ENCODE data around the gene MICU1.

DNA sequence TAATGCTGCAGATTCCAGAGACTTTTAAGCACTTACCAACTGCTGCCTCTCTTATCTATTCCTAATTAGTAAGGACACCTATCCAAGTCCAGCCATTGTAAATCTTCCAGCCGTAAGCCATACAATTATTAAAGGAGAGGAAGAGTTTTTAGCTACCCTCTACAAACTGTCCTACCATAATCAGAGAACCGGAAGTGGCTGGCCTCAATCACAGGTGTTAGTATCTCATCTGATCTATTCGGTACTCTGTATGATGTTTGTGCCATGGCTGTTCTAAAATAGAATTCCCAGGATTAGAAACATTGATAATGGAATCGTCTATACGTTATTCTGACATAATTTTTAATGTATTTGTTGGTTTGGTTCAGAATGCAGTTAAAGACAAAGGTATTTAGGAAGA is 102.8 kb downstream of the MICU1 start:
- TF ChIP-seq, protein P1, sequence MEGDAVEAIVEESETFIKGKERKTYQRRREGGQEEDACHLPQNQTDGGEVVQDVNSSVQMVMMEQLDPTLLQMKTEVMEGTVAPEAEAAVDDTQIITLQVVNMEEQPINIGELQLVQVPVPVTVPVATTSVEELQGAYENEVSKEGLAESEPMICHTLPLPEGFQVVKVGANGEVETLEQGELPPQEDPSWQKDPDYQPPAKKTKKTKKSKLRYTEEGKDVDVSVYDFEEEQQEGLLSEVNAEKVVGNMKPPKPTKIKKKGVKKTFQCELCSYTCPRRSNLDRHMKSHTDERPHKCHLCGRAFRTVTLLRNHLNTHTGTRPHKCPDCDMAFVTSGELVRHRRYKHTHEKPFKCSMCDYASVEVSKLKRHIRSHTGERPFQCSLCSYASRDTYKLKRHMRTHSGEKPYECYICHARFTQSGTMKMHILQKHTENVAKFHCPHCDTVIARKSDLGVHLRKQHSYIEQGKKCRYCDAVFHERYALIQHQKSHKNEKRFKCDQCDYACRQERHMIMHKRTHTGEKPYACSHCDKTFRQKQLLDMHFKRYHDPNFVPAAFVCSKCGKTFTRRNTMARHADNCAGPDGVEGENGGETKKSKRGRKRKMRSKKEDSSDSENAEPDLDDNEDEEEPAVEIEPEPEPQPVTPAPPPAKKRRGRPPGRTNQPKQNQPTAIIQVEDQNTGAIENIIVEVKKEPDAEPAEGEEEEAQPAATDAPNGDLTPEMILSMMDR (IDR thresholded peaks at IDR 0.05), result no peak
- TF ChIP-seq EP300 (IDR thresholded peaks at IDR 0.05; ENCODE audit: borderline replicate concordance in 1 of 2, low read depth in 1 of 2, low read length in 1 of 2), result no peak
